Measurements from ENCODE around the gene ZNF407. TPM values are rescaled to one million over a fixed set of nuclear protein-coding genes. Genes with fewer than 3 reads are reported as not detected.

Gene ZNF407
- total RNA-seq, 2 donors from 2014 or later = 11.7 to 22.2 TPM

- 92% methylated on average over 3 of the region's 3 CpGs for WGBS
- Histone ChIP-seq H3K4me1 (replicated peaks) (no peaks in the 10 kb centered on the region), H3K9me3 (no peaks in the 10 kb centered on the region), H3K27me3 (replicated peaks; ENCODE audit: insufficient read depth) (no peaks in the 10 kb centered on the region), H3K27ac (no peak overlapping the region), H3K36me3 (no peaks in the 10 kb centered on the region), H3K4me3 (no peak overlapping the region)
- no peak for DNase-seq (ENCODE audit: low spot score)
- TF ChIP-seq POLR2A (IDR thresholded peaks at IDR 0.05) = no peak
- TF ChIP-seq POLR2AphosphoS5 (IDR thresholded peaks at IDR 0.05) = no peak
- TF ChIP-seq CTCF (IDR thresholded peaks at IDR 0.05) = no peak
- intact Hi-C loops (cut with DNase I) = no loop called here
These were observed 175.5 kb downstream of the ZNF407 start for GRCh38 chr18:74773171-74773624.

- intact Hi-C loops (cut with DNase I) = no loop called here
- H3K36me3 ChIP-seq = no peaks in the 10 kb centered on the region
- no peaks in the 10 kb centered on the region for H3K27me3 ChIP-seq (replicated peaks; ENCODE audit: insufficient read depth)
- 92% methylated on average over 5 of the region's 5 CpGs for WGBS
- no peak for TF ChIP-seq CTCF (IDR thresholded peaks at IDR 0.05)
- no peak for TF ChIP-seq POLR2AphosphoS5 (IDR thresholded peaks at IDR 0.05)
- TF ChIP-seq POLR2A (IDR thresholded peaks at IDR 0.05) = no peak
- H3K4me3 ChIP-seq = no peak overlapping the region
- no peak overlapping the region for H3K27ac ChIP-seq
- no peaks in the 10 kb centered on the region for H3K4me1 ChIP-seq (replicated peaks)
- no peak for DNase-seq (ENCODE audit: low spot score)
- no peaks in the 10 kb centered on the region for H3K9me3 ChIP-seq
These were observed 176.8 kb downstream of the ZNF407 start for GRCh38 chr18:74774486-74774885.

GRCh38 chr18:74775239-74775638 is 177.6 kb downstream of the ZNF407 start:
- no peaks in the 10 kb centered on the region for H3K9me3 ChIP-seq
- no peaks in the 10 kb centered on the region for H3K36me3 ChIP-seq
- no peaks in the 10 kb centered on the region for H3K4me1 ChIP-seq (replicated peaks)
- TF ChIP-seq CTCF (IDR thresholded peaks at IDR 0.05) (no peak), POLR2AphosphoS5 (IDR thresholded peaks at IDR 0.05) (no peak), POLR2A (IDR thresholded peaks at IDR 0.05) (no peak)
- no peak for DNase-seq (ENCODE audit: low spot score)
- H3K27ac ChIP-seq = no peak overlapping the region
- no peak overlapping the region for H3K4me3 ChIP-seq
- H3K27me3 ChIP-seq (replicated peaks; ENCODE audit: insufficient read depth) = no peaks in the 10 kb centered on the region
- intact Hi-C loops (cut with DNase I) = no loop called here
- whole genome bisulfite sequencing = 75% methylated on average over 3 of the region's 3 CpGs

GRCh38 chr18:74778191-74778847 is 180.6 kb downstream of the ZNF407 start:
- 91% methylated on average over 6 of the region's 6 CpGs for WGBS
- no peaks in the 10 kb centered on the region for H3K27me3 ChIP-seq (replicated peaks; ENCODE audit: insufficient read depth)
- H3K4me3 ChIP-seq = no peak overlapping the region
- intact Hi-C loops (cut with DNase I) = no loop called here
- DNase-seq (ENCODE audit: low spot score) = no peak
- H3K9me3 ChIP-seq = no peaks in the 10 kb centered on the region
- H3K4me1 ChIP-seq (replicated peaks) = no peaks in the 10 kb centered on the region
- TF ChIP-seq POLR2AphosphoS5 (IDR thresholded peaks at IDR 0.05) (no peak), POLR2A (IDR thresholded peaks at IDR 0.05) (no peak), CTCF (IDR thresholded peaks at IDR 0.05) (no peak)
- H3K27ac ChIP-seq = no peak overlapping the region
- no peaks in the 10 kb centered on the region for H3K36me3 ChIP-seq

GRCh38 chr18:74784752-74785151 is 187.1 kb downstream of the ZNF407 start:
- 64% methylated on average over 6 of the region's 6 CpGs for WGBS
- Histone ChIP-seq H3K9me3 (no peaks in the 10 kb centered on the region), H3K4me1 (replicated peaks) (no peaks in the 10 kb centered on the region), H3K4me3 (no peak overlapping the region), H3K27me3 (replicated peaks; ENCODE audit: insufficient read depth) (no peaks in the 10 kb centered on the region), H3K27ac (no peak overlapping the region), H3K36me3 (no peaks in the 10 kb centered on the region)
- TF ChIP-seq POLR2AphosphoS5 (IDR thresholded peaks at IDR 0.05) (no peak), CTCF (IDR thresholded peaks at IDR 0.05) (no peak), POLR2A (IDR thresholded peaks at IDR 0.05) (no peak)
- intact Hi-C loops (cut with DNase I) = no loop called here
- no peak for DNase-seq (ENCODE audit: low spot score)
